HCT116 (cell line): ENCODE measurements around the gene BCAN. TPM values are rescaled to one million over a fixed set of nuclear protein-coding genes. Genes with fewer than 3 reads are reported as not detected.

Source experiments
- ATAC-seq: fragments of 200-7000 bp; cut with Tn5 transposase; 2 replicates; pipeline ENCODE4 v1.9.1; 2020; ENCODE audit warnings: mild to moderate bottlenecking, moderate library complexity
- BruUV-seq: library from RNA; stranded (reverse); fragments of 400-500 nt; replicated peaks from 2 replicates; lab custom pipeline; 2021; lab: Mats Ljungman, UMichigan
- CTCF ChIA-PET: fragments of 300-600 bp; sonication (Branson Sonifier 250); formaldehyde crosslinking; loops from one replicate; lab custom pipeline; 2021; ENCODE audit warnings: antibody characterized with exemption; lab: Charles Lee
- POLR2A ChIA-PET: fragments of 300-600, 350-600 bp; sonication (Branson Sonifier 250); formaldehyde crosslinking; loops from one replicate; lab custom pipeline; 2021; ENCODE audit warnings: antibody characterized with exemption; lab: Charles Lee
- RAD21 ChIA-PET, 2 experiments: fragments of 300-600 bp; sonication (Branson Sonifier 250); formaldehyde crosslinking; loops; one replicate each; lab custom pipeline; 2023; ENCODE audit warnings: low total read pairs in 2 of 2; ENCODE audit not compliant: uncharacterized antibody in 2 of 2, unreplicated experiment in 2 of 2, low non-redundant PET in 1 of 2; lab: Charles Lee
- DNase-seq: peaks from one replicate; pipeline ENCODE4 v3.0.0-alpha.2; 2010; ENCODE audit warnings: low read depth, low spot score
- H2AFZ ChIP-seq: fragments of 200-600 bp; shearing (Covaris generic), sonication (generic); 2 replicates; pipeline ENCODE4 v1.6.1; 2017; ENCODE audit warnings: low read depth, mixed run types, mixed read lengths, antibody characterized with exemption, low read length; ENCODE audit not compliant: poor library complexity, severe bottlenecking
- H3K27ac ChIP-seq: 2 replicates; pipeline ENCODE4 v1.5.1; 2012; ENCODE audit warnings: low read depth, low read length
- H3K27me3 ChIP-seq: fragments of 200-600 bp; sonication (generic); 2 replicates; pipeline ENCODE4 v1.6.1; 2016; ENCODE audit warnings: mixed run types, low read length, mixed read lengths; ENCODE audit not compliant: insufficient read depth
- H3K36me3 ChIP-seq, 2 experiments: fragments of 200-500 bp in 1 of 2; fragments of 200-600 bp in 1 of 2; sonication (Bioruptor generic) in 1 of 2; sonication (generic) in 1 of 2; 2 replicates each; pipeline versions ENCODE4 v1.5.1 to v1.6.1; 2014 to 2016; ENCODE audit warnings: low read length in 2 of 2, inconsistent platforms in 1 of 2, mixed read lengths in 1 of 2, mixed run types in 1 of 2; ENCODE audit not compliant: insufficient read depth in 2 of 2, control insufficient read depth in 1 of 2
- H3K4me1 ChIP-seq, 2 experiments: fragments of 200-600 bp in 1 of 2; sonication (generic) in 1 of 2; 2 replicates each; pipeline versions ENCODE4 v1.5.1 to v1.6.1; 2012 to 2017; ENCODE audit warnings: low read length in 2 of 2, inconsistent platforms in 1 of 2, mild to moderate bottlenecking in 1 of 2, mixed read lengths in 1 of 2, mixed run types in 1 of 2, moderate library complexity in 1 of 2; ENCODE audit not compliant: insufficient read depth in 2 of 2, control insufficient read depth in 1 of 2
- H3K4me2 ChIP-seq: fragments of 200-600 bp; sonication (generic); 2 replicates; pipeline ENCODE4 v1.6.1; 2017; ENCODE audit warnings: mixed run types, low read length, mixed read lengths
- H3K4me3 ChIP-seq, 2 experiments: fragments of 200-600 bp in 1 of 2; sonication (generic) in 1 of 2; replicated peaks in 1 of 2; 2 replicates each; pipeline ENCODE4 v1.5.1; 2011 to 2016; ENCODE audit warnings: low read length in 2 of 2, control low read depth in 1 of 2, low read depth in 1 of 2, mild to moderate bottlenecking in 1 of 2, mixed read lengths in 1 of 2, mixed run types in 1 of 2
- H3K79me2 ChIP-seq: fragments of 200-600 bp; sonication (generic); 2 replicates; pipeline ENCODE4 v1.6.1; 2017; ENCODE audit warnings: mild to moderate bottlenecking, mixed run types, low read length, moderate library complexity, mixed read lengths; ENCODE audit not compliant: insufficient read depth
- H3K9ac ChIP-seq: fragments of 200-600 bp; sonication (generic); 2 replicates; pipeline ENCODE4 v1.6.1; 2016; ENCODE audit warnings: low read length, mixed read lengths
- H3K9me2 ChIP-seq: fragments of 200-600 bp; sonication (generic), shearing (Covaris generic); 2 replicates; pipeline ENCODE4 v1.6.1; 2017; ENCODE audit warnings: mixed run types, mild to moderate bottlenecking, moderate library complexity; ENCODE audit not compliant: insufficient read depth
- H3K9me3 ChIP-seq, 2 experiments: fragments of 200-500 bp in 1 of 2; fragments of 200-600 bp in 1 of 2; sonication (Bioruptor generic) in 1 of 2; sonication (generic) in 1 of 2; 2 replicates each; pipeline ENCODE4 v1.6.1; 2014 to 2017; ENCODE audit warnings: low read length in 2 of 2, mixed read lengths in 2 of 2, inconsistent platforms in 1 of 2, low read depth in 1 of 2, mild to moderate bottlenecking in 1 of 2, mixed run types in 1 of 2, moderate library complexity in 1 of 2; ENCODE audit not compliant: control insufficient read depth in 1 of 2, insufficient read depth in 1 of 2
- H4K20me1 ChIP-seq: fragments of 200-600 bp; sonication (generic), shearing (Covaris generic); 2 replicates; pipeline ENCODE4 v1.6.1; 2017; ENCODE audit warnings: mixed run types, mild to moderate bottlenecking, moderate library complexity; ENCODE audit not compliant: insufficient read depth
- EGR1 ChIP-seq: IDR thresholded peaks from 2 replicates; pipeline ENCODE4 v1.6.1; 2012; ENCODE audit warnings: low read depth
- ELF1 ChIP-seq: IDR thresholded peaks from 2 replicates; pipeline ENCODE4 v1.6.1; 2012; ENCODE audit warnings: low read depth, borderline replicate concordance
- EZH2 ChIP-seq: fragments of 200-600 bp; sonication (generic); IDR thresholded peaks from 2 replicates; pipeline ENCODE4 v1.6.1; 2017; ENCODE audit warnings: antibody characterized with exemption, mixed run types
- EZH2phosphoT487 ChIP-seq: fragments of 200-600 bp; IDR thresholded peaks from 2 replicates; pipeline ENCODE4 v1.6.1; 2018; ENCODE audit warnings: antibody characterized with exemption, borderline replicate concordance
- FOSL1 ChIP-seq: IDR thresholded peaks from 2 replicates; pipeline ENCODE4 v1.6.1; 2012; ENCODE audit warnings: low read depth
- JUND ChIP-seq: IDR thresholded peaks from 2 replicates; pipeline ENCODE4 v1.6.1; 2012
- POLR2A ChIP-seq: IDR thresholded peaks from 2 replicates; pipeline ENCODE4 v1.7.0; 2011; ENCODE audit warnings: borderline replicate concordance; ENCODE audit not compliant: insufficient read depth, insufficient read length; ENCODE audit errors: extremely low read depth
- POLR2AphosphoS5 ChIP-seq: IDR thresholded peaks from 2 replicates; pipeline ENCODE4 v1.6.1; 2011; ENCODE audit warnings: mild to moderate bottlenecking, low read depth, low read length, moderate library complexity
- SIN3A ChIP-seq: IDR thresholded peaks from 2 replicates; pipeline ENCODE4 v1.6.1; 2012; ENCODE audit warnings: low read depth
- TCF7L2 ChIP-seq: IDR thresholded peaks from 2 replicates; pipeline ENCODE4 v1.7.0; 2011; ENCODE audit warnings: borderline replicate concordance, inconsistent platforms; ENCODE audit not compliant: insufficient read depth, insufficient read length; ENCODE audit errors: extremely low read depth
- YY1 ChIP-seq: IDR thresholded peaks from 2 replicates; pipeline ENCODE4 v1.6.1; 2011; ENCODE audit warnings: low read length, low read depth, moderate library complexity, mild to moderate bottlenecking; ENCODE audit not compliant: insufficient replicate concordance; ENCODE audit errors: extremely low read depth
- ZFX ChIP-seq: fragments of 450-650 bp; IDR thresholded peaks from 2 replicates; pipeline ENCODE4 v1.6.1; 2017
- intact Hi-C: fragments of 100-400 bp; cut with micrococcal nuclease; formaldehyde crosslinking; loops from 2 replicates; pipeline ENCODE4 v1.10.0; 2022
- total RNA-seq: library from RNA; stranded (reverse); gene quantifications from one replicate; pipeline ENCODE4 v1.2.1, GENCODE V29; 2021; ENCODE audit not compliant: unreplicated experiment
- TF ChIP-seq, protein P1 (sequence below): IDR thresholded peaks from 2 replicates; pipeline ENCODE4 v1.6.1; 2012; ENCODE audit warnings: low read depth
- TF ChIP-seq, protein P2 (sequence below): IDR thresholded peaks from 2 replicates; pipeline ENCODE4 v1.6.1; 2011; ENCODE audit warnings: mild to moderate bottlenecking, low read length, moderate library complexity; ENCODE audit not compliant: insufficient replicate concordance; ENCODE audit errors: extremely low read depth

BCAN gene
- total RNA-seq, 1 experiment from 2014 or later: not detected

DNA sequence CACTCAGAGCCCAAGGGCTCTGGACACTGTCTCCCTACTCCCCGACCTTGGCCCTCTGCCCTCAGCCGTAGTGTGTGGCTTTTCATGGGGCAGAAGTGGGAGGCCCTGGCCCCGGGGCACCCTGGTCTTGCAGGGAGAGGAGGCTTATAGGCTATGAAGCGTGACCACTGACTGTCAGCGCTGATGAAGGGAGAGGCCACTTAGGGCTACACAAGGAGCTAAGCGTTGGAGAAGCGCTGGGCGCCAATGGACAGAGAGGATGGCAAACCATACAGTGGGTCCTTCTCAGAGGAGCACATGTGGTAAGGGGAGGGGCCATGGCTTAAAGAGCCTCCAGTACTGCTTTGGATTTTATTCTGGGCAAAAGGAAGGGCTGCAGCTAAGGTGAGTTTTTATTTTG lies 55.6 kb downstream of the BCAN start:
- ATAC-seq (no peak), DNase-seq (no peak)
- Histone ChIP-seq H3K27ac (no peak overlapping the region), H3K4me2 (no peak overlapping the region), H3K9me3 (no peaks in the 10 kb centered on the region), H3K9me2 (no peaks in the 10 kb centered on the region), H3K4me3 (no peak overlapping the region), H3K36me3 (peaks cover 22 to 24% of the 10 kb centered on the region in 2 experiments; a peak in 3 of 4 replicates), H3K79me2 (0 out of 2 replicates have a peak, but pooled peaks cover 4% of the 10 kb centered on the region), H3K27me3 (no peaks in the 10 kb centered on the region), H3K4me1 (peaks cover 22 to 28% of the 10 kb centered on the region in 2 experiments), H3K9ac (no peak overlapping the region), H2AFZ (no peak overlapping the region), H4K20me1 (no peaks in the 10 kb centered on the region)
- intact Hi-C loops: no loop called here
- ChIA-PET CTCF (interaction anchor here (0.9 to 1.4 kb wide), 2 partner anchors 8 to 11 kb away, joined by 3 to 5 read pairs; partner anchors contain the start of gene CRABP2), POLR2A (interaction anchor here (0.7 to 1.3 kb wide), 2 partner anchors 9 to 10 kb away, joined by 3 read pairs; no protein-coding TSS in a partner anchor), RAD21 (no interaction called here)
- TF ChIP-seq EZH2phosphoT487 (no peak), EZH2 (no peak), POLR2A (no peak), EGR1 (no peak), ZFX (no peak), TCF7L2 (no peak), YY1 (no peak), ELF1 (no peak), SIN3A (no peak), POLR2AphosphoS5 (no peak), FOSL1 (no peak), JUND (no peak)
- TF ChIP-seq, protein P1, sequence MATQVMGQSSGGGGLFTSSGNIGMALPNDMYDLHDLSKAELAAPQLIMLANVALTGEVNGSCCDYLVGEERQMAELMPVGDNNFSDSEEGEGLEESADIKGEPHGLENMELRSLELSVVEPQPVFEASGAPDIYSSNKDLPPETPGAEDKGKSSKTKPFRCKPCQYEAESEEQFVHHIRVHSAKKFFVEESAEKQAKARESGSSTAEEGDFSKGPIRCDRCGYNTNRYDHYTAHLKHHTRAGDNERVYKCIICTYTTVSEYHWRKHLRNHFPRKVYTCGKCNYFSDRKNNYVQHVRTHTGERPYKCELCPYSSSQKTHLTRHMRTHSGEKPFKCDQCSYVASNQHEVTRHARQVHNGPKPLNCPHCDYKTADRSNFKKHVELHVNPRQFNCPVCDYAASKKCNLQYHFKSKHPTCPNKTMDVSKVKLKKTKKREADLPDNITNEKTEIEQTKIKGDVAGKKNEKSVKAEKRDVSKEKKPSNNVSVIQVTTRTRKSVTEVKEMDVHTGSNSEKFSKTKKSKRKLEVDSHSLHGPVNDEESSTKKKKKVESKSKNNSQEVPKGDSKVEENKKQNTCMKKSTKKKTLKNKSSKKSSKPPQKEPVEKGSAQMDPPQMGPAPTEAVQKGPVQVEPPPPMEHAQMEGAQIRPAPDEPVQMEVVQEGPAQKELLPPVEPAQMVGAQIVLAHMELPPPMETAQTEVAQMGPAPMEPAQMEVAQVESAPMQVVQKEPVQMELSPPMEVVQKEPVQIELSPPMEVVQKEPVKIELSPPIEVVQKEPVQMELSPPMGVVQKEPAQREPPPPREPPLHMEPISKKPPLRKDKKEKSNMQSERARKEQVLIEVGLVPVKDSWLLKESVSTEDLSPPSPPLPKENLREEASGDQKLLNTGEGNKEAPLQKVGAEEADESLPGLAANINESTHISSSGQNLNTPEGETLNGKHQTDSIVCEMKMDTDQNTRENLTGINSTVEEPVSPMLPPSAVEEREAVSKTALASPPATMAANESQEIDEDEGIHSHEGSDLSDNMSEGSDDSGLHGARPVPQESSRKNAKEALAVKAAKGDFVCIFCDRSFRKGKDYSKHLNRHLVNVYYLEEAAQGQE: no peak
- TF ChIP-seq, protein P2, sequence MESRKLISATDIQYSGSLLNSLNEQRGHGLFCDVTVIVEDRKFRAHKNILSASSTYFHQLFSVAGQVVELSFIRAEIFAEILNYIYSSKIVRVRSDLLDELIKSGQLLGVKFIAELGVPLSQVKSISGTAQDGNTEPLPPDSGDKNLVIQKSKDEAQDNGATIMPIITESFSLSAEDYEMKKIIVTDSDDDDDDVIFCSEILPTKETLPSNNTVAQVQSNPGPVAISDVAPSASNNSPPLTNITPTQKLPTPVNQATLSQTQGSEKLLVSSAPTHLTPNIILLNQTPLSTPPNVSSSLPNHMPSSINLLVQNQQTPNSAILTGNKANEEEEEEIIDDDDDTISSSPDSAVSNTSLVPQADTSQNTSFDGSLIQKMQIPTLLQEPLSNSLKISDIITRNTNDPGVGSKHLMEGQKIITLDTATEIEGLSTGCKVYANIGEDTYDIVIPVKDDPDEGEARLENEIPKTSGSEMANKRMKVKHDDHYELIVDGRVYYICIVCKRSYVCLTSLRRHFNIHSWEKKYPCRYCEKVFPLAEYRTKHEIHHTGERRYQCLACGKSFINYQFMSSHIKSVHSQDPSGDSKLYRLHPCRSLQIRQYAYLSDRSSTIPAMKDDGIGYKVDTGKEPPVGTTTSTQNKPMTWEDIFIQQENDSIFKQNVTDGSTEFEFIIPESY: no peak
- BruUV-seq: no TSS peak
